Activated CD8-positive, alpha-beta memory T cell treated with anti-CD3 and anti-CD28 coated beads for 36 hours (primary cell): ENCODE results near the gene ASF1A. TPM values are rescaled to one million over a fixed set of nuclear protein-coding genes. Genes with fewer than 3 reads are reported as not detected.
"Not testable (repeated sequence)": the region's sequence is repeated elsewhere in the genome, so short reads cannot be mapped to it uniquely, and the experiment has no call there.

Source experiments
- CTCF ChIA-PET: fragments of 350-600 bp; sonication (Branson Sonifier 250); formaldehyde crosslinking; loops from one replicate; lab custom pipeline; 2021; ENCODE audit warnings: antibody characterized with exemption; lab: Charles Lee
- POLR2A ChIA-PET: fragments of 350-600 bp; sonication (Branson Sonifier 250); formaldehyde crosslinking; loops from one replicate; lab custom pipeline; 2021; ENCODE audit warnings: antibody characterized with exemption; lab: Charles Lee
- total RNA-seq, 2 experiments: library from RNA; stranded (reverse); gene quantifications; one replicate each; pipeline ENCODE4 v1.2.3, GENCODE V29; 2021

ASF1A gene
- total RNA-seq: 10 to 100 TPM; 43.4 to 44.5 TPM

DNA sequence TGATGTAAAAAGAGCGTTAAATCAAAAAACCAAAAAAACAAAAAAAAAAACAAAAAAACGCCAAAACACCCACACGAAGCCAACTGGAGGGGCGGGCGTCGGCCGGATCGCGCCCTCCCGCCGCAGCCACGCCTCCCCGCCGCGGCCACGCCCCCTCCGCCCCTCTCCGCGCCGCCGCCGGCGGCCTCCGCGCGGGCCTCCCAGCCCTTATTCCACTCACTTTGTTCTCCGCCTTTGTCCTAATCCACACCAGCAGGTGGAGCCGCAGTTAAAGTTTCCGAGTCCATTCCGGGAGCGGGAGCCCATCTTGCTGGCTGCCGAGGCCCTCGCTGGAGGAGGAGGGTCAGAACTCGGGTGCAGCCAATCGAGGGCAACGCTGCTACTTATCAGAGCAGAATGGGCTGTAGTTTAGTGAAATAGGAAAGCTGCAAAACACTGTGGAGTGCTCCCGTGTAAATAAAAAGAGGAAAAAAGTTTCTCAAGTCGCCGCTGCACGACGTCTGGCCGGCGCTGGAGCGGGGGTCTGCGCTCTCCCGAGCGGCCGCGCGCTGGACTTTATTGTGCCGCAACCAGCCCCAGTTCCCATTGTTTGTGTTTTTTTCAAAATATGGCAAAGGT, at the start of gene ASF1A:
ASF1A (plus strand) TSS at position 346 of the 618 bp plus-strand sequence; CDS start at position 608, 262 bp downstream.
- POLR2A ChIA-PET: interaction anchor here (0.5 to 1.6 kb wide), 4 partner anchors 30 to 184 kb away, joined by 3 to 6 read pairs (median 4); partner anchors contain the start of genes FAM184A and MCM9

DNA sequence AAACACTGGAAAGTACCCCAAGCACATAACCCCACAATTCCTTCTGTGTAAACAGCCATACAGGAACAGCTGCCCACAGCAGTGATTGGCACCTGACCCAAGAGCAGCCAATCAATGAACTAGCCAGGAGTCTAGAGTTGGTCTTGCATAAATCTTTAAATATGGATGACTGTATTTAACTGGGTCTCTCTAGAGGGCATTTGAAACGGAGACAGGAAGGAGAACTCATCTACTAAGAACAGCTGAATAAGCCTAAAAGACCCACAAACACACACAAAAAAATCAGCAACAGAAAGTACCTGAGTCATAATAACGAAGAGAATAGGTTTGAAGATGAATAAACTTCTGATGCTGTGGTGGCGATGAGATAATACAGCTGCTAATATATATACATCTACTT, 49.0 kb upstream of the ASF1A start:
- ChIA-PET POLR2A (no interaction called here), CTCF (interaction anchor here (1.2 kb wide), 1 partner anchor 44 kb away, joined by 3 read pairs; no protein-coding TSS in a partner anchor)

More for the DNA sequence above, at the start of gene ASF1A:
- CTCF ChIA-PET: interaction anchor here (0.5 to 0.9 kb wide), 2 partner anchors 10 to 209 kb away, joined by 3 read pairs; no protein-coding TSS in a partner anchor

DNA sequence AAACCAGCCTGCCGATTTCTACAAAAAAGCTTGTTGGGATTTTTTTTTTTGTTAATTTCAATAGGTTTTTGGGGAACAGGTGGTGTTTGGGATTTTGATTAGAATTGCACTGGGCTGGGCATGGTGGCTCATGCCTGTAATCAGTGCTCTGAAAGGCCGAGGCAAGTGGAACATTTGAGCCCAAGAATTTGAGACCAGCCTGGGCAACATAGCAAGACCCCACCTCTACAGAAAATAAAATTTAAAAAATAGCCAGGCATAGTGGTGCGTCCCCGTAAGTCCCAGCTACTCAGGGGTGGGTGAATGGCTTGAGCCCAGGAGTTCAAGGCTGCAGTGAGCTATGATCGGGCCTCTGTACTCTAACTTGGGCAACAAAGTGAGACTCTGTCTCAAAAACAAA, 40.5 kb upstream of the ASF1A start:
- POLR2A ChIA-PET: no interaction called here
- CTCF ChIA-PET: interaction anchor here (0.7 kb wide), 1 partner anchor 9 kb away, joined by 3 read pairs; no protein-coding TSS in a partner anchor

DNA sequence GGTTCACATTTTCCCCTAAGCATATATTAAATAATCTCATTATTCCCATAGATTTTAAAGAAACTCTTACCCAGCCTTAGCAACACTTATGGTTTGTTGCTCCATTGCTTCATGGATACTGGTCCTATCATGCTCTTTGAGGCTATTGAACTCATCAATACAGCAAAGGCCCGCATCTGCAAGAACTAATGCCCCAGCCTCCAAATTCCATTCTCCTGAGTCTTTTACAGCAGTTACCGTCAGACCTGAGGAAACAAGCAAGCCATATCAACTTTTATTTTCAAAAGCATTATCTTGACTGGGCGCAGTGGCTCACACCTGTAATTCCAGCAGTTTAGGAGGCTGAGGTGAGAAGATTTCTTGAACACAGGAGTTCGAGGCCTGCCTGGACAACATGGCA, 37.7 kb upstream of the ASF1A start:
- POLR2A ChIA-PET: no interaction called here
- CTCF ChIA-PET: interaction anchor here (1.1 kb wide), 1 partner anchor 12 kb away, joined by 3 read pairs; no protein-coding TSS in a partner anchor

DNA sequence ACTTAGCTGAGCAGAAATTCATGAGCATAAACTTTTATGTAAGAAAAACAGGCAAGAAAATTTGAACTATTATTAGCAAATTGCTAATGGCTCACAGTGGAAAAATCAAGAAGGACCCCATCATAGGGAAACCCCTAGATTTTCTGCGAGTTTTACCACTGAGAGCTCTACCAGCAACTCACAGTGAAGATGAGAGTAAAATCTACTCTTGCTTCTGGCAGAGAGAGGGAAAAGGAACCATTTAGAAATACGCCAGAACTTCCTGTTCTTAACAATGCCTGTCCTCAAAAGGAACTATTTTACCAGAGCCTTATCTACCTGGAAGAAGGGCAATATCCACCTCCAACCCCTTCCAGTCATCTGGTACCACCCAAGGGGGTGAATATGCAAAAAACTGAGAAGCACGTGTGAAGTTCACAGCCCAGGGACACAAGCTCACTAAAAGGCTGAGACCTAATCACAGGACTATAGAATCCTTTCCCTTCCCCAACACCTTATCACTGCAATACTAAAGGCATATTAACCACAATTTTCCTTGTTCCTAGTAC, 34.4 kb upstream of the ASF1A start:
- ChIA-PET CTCF (no interaction called here), POLR2A (no interaction called here)

DNA sequence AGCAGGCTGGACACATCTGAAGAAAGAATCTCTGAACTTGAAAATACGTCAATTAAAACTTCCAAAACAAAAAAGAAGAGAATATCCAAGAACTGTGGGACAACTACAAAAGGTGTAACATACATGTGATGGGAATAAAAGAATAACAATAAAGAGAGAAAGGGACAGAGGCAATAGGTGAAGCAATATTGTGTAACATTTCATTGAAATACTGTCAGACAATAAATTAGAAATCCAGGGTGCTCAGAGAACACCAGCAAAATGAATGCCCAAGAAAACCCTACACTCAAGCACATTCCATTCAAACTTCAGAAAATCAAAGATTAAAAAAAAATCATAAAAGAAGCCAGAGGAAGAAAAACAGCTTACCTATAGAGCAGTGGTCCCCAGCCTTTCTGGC, 33.6 kb upstream of the ASF1A start:
- ChIA-PET CTCF (no interaction called here), POLR2A (no interaction called here)

DNA sequence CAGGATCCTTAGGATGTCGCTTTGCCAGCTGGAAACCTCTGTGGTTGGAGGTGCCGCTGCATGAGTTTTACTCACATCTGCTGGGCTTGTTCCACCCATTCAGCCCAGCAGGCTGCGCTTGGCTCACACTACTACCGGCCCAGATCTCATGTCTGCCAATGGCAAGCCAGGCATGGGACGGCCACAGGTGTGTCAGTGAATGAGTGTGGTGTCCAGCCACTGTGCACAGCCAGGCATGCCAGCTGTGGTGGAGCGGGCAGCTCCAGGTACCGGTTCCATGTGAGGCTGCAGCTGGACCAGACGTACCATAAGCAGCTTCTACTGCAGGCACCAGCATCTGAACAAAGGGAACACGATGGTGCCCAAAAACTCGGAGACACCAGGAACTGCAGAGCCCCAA, 33.1 kb upstream of the ASF1A start:
- ChIA-PET CTCF (no interaction called here), POLR2A (no interaction called here)

DNA sequence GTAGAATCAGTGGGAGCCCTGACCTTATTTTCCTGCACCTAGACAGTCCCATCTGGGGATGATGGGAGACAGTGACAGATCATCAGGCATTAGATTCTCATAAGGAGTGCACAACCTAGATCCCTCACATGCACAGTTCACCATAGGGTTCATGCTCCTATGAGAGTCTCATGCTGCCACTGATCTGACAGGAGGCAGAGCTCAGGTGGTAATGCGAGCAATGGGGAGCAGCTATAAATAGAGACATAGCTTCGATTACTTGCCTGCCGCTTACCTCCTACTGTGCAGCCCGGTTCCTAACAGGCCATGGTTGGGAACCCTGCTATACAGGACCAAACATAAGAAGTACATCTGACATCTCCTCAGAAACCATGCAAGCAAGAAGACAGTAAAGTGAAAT, 31.5 kb upstream of the ASF1A start:
- ChIA-PET POLR2A (no interaction called here), CTCF (interaction anchor here (1.0 kb wide), 1 partner anchor 9 kb away, joined by 3 read pairs; no protein-coding TSS in a partner anchor)

DNA sequence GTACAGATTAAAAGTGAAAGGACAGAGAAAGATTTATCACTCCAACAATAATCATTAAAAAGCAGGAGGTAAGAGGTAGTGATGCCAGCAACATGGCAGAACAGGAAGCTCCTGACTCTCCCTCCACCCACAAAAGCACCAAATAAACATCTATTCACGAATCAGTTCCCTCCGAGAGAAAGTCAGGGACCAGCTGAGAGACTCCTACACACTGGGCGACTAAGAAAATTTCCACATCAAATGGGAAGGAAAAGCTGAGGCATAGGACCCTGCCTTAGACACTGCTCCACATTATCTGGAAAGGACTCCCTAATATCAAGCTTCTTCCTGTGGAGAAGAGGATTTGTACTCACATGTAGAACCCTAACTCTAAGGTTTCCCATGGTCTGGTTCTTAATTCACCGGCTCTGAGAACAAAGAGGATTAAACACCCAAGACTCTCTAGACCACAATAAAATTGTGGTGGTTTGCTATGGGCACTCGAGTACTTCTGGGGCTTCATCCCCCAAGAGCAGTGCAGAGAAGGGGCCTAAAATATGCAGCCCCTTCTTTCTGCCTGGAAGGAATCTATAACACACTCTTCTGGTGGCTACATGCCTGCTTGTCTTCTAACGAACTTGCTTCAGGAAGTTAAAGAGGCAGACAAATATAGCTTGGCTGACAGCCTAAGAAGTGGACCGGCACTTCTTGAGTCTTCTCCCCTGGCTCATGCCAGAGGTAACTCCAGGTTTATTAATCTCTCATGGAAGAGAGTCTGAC, 29.4 kb upstream of the ASF1A start:
- CTCF ChIA-PET: interaction anchor here (1.0 kb wide), 1 partner anchor 25 kb away, joined by 3 read pairs; no protein-coding TSS in a partner anchor

DNA sequence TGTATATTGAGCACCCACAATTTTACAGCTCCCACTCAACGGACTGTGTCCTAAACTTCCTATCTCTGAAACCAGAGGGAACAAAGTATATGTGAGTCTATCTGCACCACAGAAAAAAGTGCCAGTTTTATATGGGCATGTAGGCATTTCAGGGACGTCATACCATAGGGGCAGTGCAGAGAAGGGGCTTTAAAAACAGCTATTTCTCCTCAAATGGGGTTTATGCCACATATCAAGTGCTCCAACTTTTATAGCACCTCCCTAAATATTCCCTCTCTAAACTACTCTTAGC, 28.9 kb upstream of the ASF1A start:
- POLR2A ChIA-PET: no interaction called here

More for the DNA sequence above, 29.4 kb upstream of the ASF1A start:
- POLR2A ChIA-PET: interaction anchor here (0.9 kb wide), 1 partner anchor 30 kb away, joined by 5 read pairs; no protein-coding TSS in a partner anchor

DNA sequence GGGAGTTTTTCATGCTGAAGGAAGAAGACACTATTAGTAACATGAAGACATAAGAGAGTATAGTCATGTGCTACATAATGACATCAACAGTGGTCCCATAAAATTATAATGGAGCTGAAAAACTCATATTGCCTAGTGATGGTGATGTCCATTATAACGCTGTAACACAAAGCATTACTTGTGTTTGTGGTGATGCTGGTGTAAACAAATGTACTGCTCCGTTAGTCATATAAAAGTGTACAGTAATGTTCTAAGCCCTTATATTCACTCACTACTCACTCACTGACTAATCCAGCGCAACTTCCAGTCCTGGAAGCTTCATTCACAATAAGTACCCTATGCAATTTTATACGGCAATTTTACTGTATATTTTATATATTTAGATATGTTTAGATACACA, 26.8 kb upstream of the ASF1A start:
- POLR2A ChIA-PET: no interaction called here
- CTCF ChIA-PET: no interaction called here

More for the DNA sequence above, 28.9 kb upstream of the ASF1A start:
- CTCF ChIA-PET: interaction anchor here (1.0 kb wide), 1 partner anchor 24 kb away, joined by 3 read pairs; no protein-coding TSS in a partner anchor

DNA sequence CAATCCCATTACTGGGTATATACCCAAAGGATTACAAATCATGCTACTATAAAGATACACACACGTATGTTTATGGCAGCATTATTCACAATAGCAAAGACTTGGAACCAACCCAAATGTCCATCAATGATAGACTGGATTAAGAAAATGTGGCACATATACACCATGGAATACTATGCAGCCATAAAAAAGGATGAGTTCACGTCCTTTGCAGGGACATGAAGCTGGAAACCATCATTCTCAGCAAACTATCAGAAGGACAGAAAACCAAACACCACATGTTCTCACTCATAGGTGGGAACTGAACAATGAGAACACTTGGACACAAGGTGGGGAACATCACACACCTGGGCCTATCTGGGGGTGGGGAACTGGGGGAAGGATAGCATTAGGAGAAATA, 25.1 kb upstream of the ASF1A start:
- CTCF ChIA-PET, POLR2A ChIA-PET: not testable (repeated sequence)

DNA sequence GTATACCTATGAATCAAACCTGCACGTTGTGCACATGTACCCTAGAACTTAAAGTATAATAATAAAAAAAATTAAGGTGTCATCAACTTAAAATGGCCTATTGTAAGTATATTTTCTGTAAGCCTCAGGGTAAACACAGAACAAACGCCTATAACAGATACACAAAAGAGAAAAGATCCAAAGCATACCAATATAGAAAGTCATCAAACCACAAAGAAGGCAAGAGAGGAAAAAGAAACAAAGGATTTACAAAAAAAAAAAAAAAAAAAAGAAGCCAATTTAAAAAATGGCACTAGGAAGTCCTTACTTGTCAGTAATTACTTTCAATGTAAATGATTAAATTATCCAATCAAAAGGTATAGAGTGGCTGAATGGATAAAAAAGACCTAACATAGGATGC, 24.6 kb upstream of the ASF1A start:
- POLR2A ChIA-PET: no interaction called here

DNA sequence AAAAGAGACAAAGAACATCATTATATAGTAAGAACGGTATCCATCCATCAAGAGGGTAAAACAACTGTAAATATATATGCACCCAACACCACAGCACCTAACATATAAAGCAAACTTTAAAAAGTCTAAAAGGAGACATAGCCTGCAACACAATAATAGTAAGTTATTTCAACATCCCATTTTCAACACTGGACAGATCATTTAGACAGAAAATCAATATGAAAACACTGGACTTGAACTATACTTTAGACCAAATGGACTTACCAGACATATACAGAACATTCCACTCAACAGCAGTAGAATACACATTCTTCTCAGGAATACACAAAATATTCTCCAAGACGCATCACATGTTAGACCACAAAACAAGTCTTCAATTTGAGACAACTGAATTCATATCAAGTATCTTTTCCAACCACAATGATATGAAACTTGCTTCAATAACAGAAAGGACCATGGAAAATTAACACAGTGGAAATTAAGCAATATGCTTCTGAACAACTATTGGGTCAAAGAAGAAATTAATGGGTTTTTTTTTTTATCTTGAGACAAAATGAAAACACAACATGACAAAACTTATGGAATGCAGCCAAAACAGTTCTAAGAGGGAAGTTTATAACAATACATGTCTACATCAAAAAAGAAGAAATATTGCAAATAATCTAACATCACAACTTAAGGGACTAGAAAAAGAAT, 23.9 kb upstream of the ASF1A start:
- CTCF ChIA-PET: no interaction called here
- POLR2A ChIA-PET: interaction anchor here (0.6 kb wide), 1 partner anchor 26 kb away, joined by 3 read pairs; no protein-coding TSS in a partner anchor

More for the DNA sequence above, 24.6 kb upstream of the ASF1A start:
- CTCF ChIA-PET: no interaction called here

DNA sequence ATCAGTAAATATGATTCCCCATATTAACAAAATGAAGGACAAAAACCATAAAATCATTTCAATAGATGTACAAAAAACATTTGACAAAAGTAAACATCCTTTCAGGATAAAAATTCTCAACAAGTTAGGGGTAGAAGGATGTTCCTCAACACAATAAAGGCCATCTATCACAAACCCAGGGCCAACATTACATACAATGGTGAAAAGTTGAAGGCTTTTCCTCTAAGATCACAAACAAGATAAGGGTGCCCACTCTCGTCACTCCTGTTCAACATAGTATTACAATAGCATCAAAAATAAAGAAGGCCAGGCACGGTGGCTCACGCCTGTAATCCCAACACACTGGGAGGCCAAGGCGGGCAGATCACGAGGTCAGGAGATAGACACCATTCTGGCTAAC, 22.6 kb upstream of the ASF1A start:
- CTCF ChIA-PET: no interaction called here
- POLR2A ChIA-PET: no interaction called here

DNA sequence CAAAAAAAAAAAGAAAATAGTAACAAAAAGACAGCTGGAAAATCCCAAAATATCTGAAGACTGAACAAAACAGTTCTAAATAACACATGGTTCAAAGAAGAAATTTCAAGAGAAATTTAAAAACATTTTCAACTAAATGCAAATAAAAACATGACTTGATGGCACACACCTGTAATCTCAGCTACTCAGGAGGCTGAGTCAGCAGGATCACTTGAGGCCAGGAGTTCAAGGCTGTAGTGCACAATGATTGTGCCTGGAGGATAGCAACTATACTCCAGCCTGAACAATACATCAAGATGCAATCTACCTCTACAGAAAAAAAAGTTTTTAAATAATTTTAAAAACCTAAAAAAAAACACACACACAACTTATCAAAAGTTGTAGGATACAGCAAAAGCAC, 21.6 kb upstream of the ASF1A start:
- CTCF ChIA-PET: no interaction called here

DNA sequence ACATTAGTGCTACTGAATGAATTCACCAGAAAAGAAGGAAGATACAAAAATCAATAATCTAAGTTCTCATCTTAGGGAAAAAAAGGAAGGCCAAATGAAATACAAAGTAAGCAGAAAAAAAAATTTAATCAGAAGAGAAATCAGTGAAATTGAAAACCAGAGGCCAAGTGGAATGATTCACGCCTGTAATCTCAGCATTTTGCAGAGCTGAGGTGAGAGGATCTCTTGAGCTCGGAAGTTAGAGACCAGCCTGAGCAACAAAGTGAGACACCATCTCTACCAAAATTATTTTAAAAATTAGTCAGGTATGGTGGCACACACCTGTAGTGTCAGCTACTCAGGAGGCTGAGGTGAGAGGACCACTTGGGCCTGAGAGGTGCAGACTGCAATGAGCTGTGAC, 21.2 kb upstream of the ASF1A start:
- ChIA-PET POLR2A (no interaction called here), CTCF (no interaction called here)

More for the DNA sequence above, 21.6 kb upstream of the ASF1A start:
- POLR2A ChIA-PET: no interaction called here

DNA sequence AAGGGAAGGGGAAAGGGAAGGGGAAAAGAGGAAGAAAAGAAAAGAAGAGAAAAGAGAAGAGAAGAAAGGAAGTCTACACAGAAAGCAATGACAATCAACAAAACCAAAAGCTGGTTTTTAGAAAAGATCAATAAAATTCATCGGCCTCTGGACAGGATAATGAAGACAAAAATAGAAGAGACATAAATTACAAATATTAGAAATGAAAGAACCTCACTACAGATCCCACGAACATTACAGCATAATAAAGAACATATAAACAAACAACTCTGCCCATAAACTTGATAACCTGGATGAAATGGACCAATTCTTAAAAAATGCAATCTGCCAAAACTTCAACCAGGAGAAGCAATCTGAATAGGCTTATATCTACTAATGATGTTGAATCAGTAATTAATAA, 20.7 kb upstream of the ASF1A start:
- ChIA-PET CTCF (no interaction called here), POLR2A (no interaction called here)

DNA sequence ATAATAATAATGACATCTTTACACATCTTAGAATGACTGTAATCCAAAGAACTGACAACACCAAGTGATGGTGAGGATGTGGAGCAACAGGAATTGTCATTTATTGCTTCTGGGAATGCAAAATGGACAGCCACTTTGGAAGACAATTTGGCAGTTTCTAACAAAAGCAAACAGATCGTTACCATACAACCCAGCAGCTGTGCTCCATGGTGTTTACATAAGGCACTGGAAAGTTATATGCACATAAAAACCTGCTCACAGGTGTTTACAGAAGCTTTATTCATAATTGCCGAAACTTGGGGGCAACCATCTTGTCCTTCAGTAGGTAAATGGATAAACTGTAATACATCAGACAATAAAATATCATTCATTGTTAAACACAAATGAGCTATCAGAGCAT, 18.3 kb upstream of the ASF1A start:
- POLR2A ChIA-PET: no interaction called here
- CTCF ChIA-PET: no interaction called here

DNA sequence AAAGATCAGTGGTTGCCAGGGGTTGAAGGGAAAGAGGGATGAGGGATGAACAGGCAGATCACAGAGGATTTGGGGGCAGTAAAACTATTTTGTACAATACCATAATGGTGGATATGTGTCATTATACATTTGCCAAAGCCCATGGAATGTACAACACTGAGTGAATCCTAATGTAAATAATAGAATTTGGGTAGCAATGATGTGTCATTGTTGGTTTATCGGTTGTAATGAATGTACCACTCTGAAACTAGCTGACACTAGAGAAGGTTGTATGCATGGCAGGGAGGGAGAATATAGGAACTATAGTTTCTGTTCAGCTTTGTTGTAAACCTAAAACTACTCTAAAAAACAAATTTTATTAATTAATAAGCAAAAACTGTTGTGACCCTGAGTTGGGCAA, 17.8 kb upstream of the ASF1A start:
- ChIA-PET POLR2A (no interaction called here), CTCF (no interaction called here)
